HepG2 (cell line): ENCODE measurements around the gene NOL12. TPM values are rescaled to one million over a fixed set of nuclear protein-coding genes. Genes with fewer than 3 reads are reported as not detected.

ENCODE experiments used
- AKAP8 ChIP-seq: sonication (generic); formaldehyde crosslinking; IDR thresholded peaks from 2 replicates; pipeline ENCODE4 v1.5.1; 2020; ENCODE audit warnings: mild to moderate bottlenecking, missing genetic modification reagents
- ATF7 ChIP-seq, 2 experiments: fragments of 450-650 bp in 1 of 2; sonication (generic) in 1 of 2; formaldehyde crosslinking in 1 of 2; IDR thresholded peaks; 2 replicates each; pipeline versions ENCODE4 v1.4.0 to v1.6.1; 2016 to 2020; ENCODE audit warnings: antibody characterized with exemption in 1 of 2, mild to moderate bottlenecking in 1 of 2, missing genetic modification reagents in 1 of 2
- ATM ChIP-seq: fragments of 450-650 bp; IDR thresholded peaks from 2 replicates; pipeline ENCODE4 v1.7.1; 2017; ENCODE audit warnings: mild to moderate bottlenecking, borderline replicate concordance
- CENPX ChIP-seq: sonication (generic); formaldehyde crosslinking; IDR thresholded peaks from 2 replicates; pipeline ENCODE4 v1.9.0; 2021; ENCODE audit warnings: mild to moderate bottlenecking, missing genetic modification reagents, moderate library complexity
- EED ChIP-seq: sonication (generic); formaldehyde crosslinking; IDR thresholded peaks from 2 replicates; pipeline ENCODE4 v1.5.0; 2020; ENCODE audit warnings: mild to moderate bottlenecking, missing genetic modification reagents
- KLF11 ChIP-seq: IDR thresholded peaks from 2 replicates; pipeline ENCODE4 v1.6.1; 2016; ENCODE audit warnings: missing compliant biosample characterization
- MXD4 ChIP-seq: IDR thresholded peaks from 2 replicates; pipeline ENCODE4 v1.6.1; 2016; ENCODE audit warnings: mild to moderate bottlenecking, missing biosample characterization, missing genetic modification reagents
- NR1H2 ChIP-seq: sonication (generic); formaldehyde crosslinking; IDR thresholded peaks from 2 replicates; pipeline ENCODE4 v1.8.1; 2022; ENCODE audit warnings: low read depth, missing genetic modification reagents, borderline replicate concordance
- SRSF4 ChIP-seq: fragments of 200-400 bp; formaldehyde crosslinking; IDR thresholded peaks from one replicate; pipeline ENCODE4 v1.6.1; 2018; ENCODE audit warnings: mild to moderate bottlenecking, low read depth, low read length, moderate library complexity; ENCODE audit not compliant: poor library complexity, severe bottlenecking
- TBL1XR1 ChIP-seq: fragments of 150-350 bp; IDR thresholded peaks from 2 replicates; pipeline ENCODE4 v1.6.1; 2014; ENCODE audit warnings: borderline replicate concordance, low read length; ENCODE audit not compliant: partially characterized antibody
- ZFP82 ChIP-seq: sonication (generic); formaldehyde crosslinking; IDR thresholded peaks from 2 replicates; pipeline ENCODE4 v1.5.1; 2020; ENCODE audit warnings: mild to moderate bottlenecking, missing genetic modification reagents, borderline replicate concordance
- ZNF136 ChIP-seq: sonication (generic); formaldehyde crosslinking; IDR thresholded peaks from 2 replicates; pipeline ENCODE4 v1.8.1; 2022; ENCODE audit warnings: low read depth, mild to moderate bottlenecking, moderate library complexity, missing genetic modification reagents
- ZNF34 ChIP-seq: sonication (generic); formaldehyde crosslinking; IDR thresholded peaks from 2 replicates; pipeline ENCODE4 v1.4.0; 2020; ENCODE audit warnings: mild to moderate bottlenecking, missing genetic modification reagents, borderline replicate concordance
- ZNF607 ChIP-seq: sonication (generic); formaldehyde crosslinking; IDR thresholded peaks from 2 replicates; pipeline ENCODE4 v1.5.1; 2020; ENCODE audit warnings: missing genetic modification reagents, mild to moderate bottlenecking, borderline replicate concordance
- ZNF746 ChIP-seq: sonication (generic); formaldehyde crosslinking; IDR thresholded peaks from 2 replicates; pipeline ENCODE4 v1.8.0; 2022; ENCODE audit warnings: mild to moderate bottlenecking, missing genetic modification reagents
- ZNF776 ChIP-seq: sonication (generic); formaldehyde crosslinking; IDR thresholded peaks from 2 replicates; pipeline ENCODE4 v1.4.0; 2020; ENCODE audit warnings: mild to moderate bottlenecking, missing genetic modification reagents
- polyA plus RNA-seq, 8 experiments: library from polyadenylated mRNA; depleted of rRNA in 3 of 8; stranded (reverse) in 7 of 8; unstranded in 1 of 8; fragments of >200 nt; fragmentation: Illumina TruSeq in 4 of 8; extraction: Trizol in 4 of 8; gene quantifications; 2 replicates each; pipeline versions ENCODE4 v1.2.1 to v1.2.3, GENCODE V29; 2011 to 2016; ENCODE audit warnings: low read depth in 4 of 8, missing spikeins in 1 of 8, mixed read lengths in 1 of 8; ENCODE audit not compliant: insufficient read depth in 1 of 8
- total RNA-seq, 5 experiments: library from RNA; depleted of rRNA; stranded (reverse); fragments of >200 nt; fragmentation: Illumina TruSeq; extraction: Trizol; gene quantifications; 2 replicates each; pipeline ENCODE4 v1.2.3, GENCODE V29; 2016; ENCODE audit warnings: low read depth in 1 of 5
- TF ChIP-seq, protein P1 (sequence below): sonication (generic); formaldehyde crosslinking; IDR thresholded peaks from 2 replicates; pipeline ENCODE4 v1.8.0; 2022; ENCODE audit warnings: mild to moderate bottlenecking, missing genetic modification reagents; ENCODE audit not compliant: insufficient replicate concordance
- TF ChIP-seq, protein P2 (sequence below): conservative IDR thresholded peaks from 2 replicates; pipeline ENCODE4 v1.6.1; 2018; ENCODE audit warnings: missing genetic modification reagents
- TF ChIP-seq, protein P3 (sequence below), 2 experiments: IDR thresholded peaks; 2 replicates each; pipeline ENCODE4 v1.6.1; 2011 to 2012; ENCODE audit warnings: low read length in 2 of 2, borderline replicate concordance in 1 of 2, low read depth in 1 of 2, mild to moderate bottlenecking in 1 of 2, moderate library complexity in 1 of 2
- TF ChIP-seq, protein P4 (sequence below): sonication (generic); formaldehyde crosslinking; IDR thresholded peaks from 2 replicates; pipeline ENCODE4 v1.4.0; 2020; ENCODE audit warnings: mild to moderate bottlenecking, missing genetic modification reagents

The NOL12 gene
- total and polyA plus RNA-seq, 2 of the 13 experiments (the other 11 are each of a cell fraction or from before 2014, with no cell fraction given): 14.3 to 31.4 TPM

DNA sequence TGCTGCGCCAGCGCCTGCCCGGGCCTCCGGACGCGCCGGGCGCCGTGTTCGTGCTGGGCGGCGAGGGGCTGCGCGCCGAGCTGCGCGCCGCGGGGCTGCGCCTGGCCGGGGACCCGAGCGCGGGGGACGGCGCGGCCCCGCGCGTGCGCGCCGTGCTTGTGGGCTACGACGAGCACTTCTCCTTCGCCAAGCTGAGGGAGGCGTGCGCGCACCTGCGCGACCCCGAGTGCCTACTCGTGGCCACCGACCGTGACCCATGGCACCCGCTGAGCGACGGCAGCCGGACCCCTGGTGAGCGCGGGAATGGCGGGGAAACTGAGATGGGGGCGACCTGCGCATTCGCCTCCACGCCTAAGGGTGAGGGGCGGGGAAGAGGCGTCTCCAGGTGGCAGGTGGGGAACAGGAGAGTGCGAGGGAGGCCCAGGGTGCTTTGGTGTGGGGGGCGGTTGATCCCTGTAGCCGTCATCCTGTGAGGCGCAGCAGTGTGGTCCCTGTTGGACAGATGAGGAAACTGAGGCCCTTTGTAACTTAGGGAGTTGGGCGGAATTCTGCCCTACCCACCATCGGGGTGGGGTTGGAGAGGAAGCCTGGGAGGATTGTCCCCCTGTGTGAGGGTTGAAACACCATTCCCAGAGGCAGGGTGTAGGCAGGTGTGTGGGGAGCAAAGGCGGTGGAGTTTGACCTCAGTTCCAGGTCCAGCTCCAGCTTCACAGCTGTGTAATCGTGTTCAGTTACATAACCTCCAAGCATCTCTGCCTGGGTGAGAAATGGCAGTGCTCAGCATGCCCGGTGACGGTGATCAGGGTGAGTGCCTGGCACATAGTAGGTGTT is 26.9 kb upstream of the NOL12 start (continued):
- TF ChIP-seq NR1H2 (CRISPR knock-in tag) (no peak), AKAP8 (CRISPR knock-in tag) (peak; percentile 24; the same call in 1 of the 2 replicates), ATF7 (IDR thresholded peaks at IDR 0.05) (no peak), ATF7 (CRISPR knock-in tag; IDR thresholded peaks at IDR 0.05) (no peak), MXD4 (CRISPR knock-in tag) (no peak; the same call in 1 of the 2 replicates), SRSF4 (no peak), ZNF746 (CRISPR knock-in tag) (peak; percentile 70; the same call in 1 of the 2 replicates), ZNF776 (CRISPR knock-in tag) (peak; percentile 24; the same call in 1 of the 2 replicates), TBL1XR1 (peak; percentile 19), CENPX (CRISPR knock-in tag) (no peak), ZNF607 (CRISPR knock-in tag) (peak; percentile 64), ZNF136 (CRISPR knock-in tag) (no peak), ZFP82 (CRISPR knock-in tag) (no peak; the same call in 1 of the 2 replicates), ZNF34 (CRISPR knock-in tag) (no peak), KLF11 (no peak; the same call in 1 of the 2 replicates), EED (CRISPR knock-in tag) (no peak), ATM (no peak)
- TF ChIP-seq, protein P1, sequence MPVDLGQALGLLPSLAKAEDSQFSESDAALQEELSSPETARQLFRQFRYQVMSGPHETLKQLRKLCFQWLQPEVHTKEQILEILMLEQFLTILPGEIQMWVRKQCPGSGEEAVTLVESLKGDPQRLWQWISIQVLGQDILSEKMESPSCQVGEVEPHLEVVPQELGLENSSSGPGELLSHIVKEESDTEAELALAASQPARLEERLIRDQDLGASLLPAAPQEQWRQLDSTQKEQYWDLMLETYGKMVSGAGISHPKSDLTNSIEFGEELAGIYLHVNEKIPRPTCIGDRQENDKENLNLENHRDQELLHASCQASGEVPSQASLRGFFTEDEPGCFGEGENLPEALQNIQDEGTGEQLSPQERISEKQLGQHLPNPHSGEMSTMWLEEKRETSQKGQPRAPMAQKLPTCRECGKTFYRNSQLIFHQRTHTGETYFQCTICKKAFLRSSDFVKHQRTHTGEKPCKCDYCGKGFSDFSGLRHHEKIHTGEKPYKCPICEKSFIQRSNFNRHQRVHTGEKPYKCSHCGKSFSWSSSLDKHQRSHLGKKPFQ (CRISPR knock-in tag): no peak
- TF ChIP-seq, protein P2, sequence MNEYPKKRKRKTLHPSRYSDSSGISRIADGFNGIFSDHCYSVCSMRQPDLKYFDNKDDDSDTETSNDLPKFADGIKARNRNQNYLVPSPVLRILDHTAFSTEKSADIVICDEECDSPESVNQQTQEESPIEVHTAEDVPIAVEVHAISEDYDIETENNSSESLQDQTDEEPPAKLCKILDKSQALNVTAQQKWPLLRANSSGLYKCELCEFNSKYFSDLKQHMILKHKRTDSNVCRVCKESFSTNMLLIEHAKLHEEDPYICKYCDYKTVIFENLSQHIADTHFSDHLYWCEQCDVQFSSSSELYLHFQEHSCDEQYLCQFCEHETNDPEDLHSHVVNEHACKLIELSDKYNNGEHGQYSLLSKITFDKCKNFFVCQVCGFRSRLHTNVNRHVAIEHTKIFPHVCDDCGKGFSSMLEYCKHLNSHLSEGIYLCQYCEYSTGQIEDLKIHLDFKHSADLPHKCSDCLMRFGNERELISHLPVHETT (CRISPR knock-in tag): no peak
- TF ChIP-seq, protein P3, sequence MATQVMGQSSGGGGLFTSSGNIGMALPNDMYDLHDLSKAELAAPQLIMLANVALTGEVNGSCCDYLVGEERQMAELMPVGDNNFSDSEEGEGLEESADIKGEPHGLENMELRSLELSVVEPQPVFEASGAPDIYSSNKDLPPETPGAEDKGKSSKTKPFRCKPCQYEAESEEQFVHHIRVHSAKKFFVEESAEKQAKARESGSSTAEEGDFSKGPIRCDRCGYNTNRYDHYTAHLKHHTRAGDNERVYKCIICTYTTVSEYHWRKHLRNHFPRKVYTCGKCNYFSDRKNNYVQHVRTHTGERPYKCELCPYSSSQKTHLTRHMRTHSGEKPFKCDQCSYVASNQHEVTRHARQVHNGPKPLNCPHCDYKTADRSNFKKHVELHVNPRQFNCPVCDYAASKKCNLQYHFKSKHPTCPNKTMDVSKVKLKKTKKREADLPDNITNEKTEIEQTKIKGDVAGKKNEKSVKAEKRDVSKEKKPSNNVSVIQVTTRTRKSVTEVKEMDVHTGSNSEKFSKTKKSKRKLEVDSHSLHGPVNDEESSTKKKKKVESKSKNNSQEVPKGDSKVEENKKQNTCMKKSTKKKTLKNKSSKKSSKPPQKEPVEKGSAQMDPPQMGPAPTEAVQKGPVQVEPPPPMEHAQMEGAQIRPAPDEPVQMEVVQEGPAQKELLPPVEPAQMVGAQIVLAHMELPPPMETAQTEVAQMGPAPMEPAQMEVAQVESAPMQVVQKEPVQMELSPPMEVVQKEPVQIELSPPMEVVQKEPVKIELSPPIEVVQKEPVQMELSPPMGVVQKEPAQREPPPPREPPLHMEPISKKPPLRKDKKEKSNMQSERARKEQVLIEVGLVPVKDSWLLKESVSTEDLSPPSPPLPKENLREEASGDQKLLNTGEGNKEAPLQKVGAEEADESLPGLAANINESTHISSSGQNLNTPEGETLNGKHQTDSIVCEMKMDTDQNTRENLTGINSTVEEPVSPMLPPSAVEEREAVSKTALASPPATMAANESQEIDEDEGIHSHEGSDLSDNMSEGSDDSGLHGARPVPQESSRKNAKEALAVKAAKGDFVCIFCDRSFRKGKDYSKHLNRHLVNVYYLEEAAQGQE (IDR thresholded peaks at IDR 0.05; ENCODE audit: borderline replicate concordance in 1 of 2, low read depth in 1 of 2, low read length in 2 of 2): peak in 1 of 2 experiments; percentile 4; a peak in 1 of 4 replicates
- TF ChIP-seq, protein P4, sequence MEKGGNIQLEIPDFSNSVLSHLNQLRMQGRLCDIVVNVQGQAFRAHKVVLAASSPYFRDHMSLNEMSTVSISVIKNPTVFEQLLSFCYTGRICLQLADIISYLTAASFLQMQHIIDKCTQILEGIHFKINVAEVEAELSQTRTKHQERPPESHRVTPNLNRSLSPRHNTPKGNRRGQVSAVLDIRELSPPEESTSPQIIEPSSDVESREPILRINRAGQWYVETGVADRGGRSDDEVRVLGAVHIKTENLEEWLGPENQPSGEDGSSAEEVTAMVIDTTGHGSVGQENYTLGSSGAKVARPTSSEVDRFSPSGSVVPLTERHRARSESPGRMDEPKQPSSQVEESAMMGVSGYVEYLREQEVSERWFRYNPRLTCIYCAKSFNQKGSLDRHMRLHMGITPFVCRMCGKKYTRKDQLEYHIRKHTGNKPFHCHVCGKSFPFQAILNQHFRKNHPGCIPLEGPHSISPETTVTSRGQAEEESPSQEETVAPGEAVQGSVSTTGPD (CRISPR knock-in tag): no peak
